SJSA1 (cell line): Measurements from ENCODE around the gene ARHGEF1. TPM values are rescaled to one million over a fixed set of nuclear protein-coding genes. Genes with fewer than 3 reads are reported as not detected.
"Not testable (repeated sequence)": the region's sequence is repeated elsewhere in the genome, so short reads cannot be mapped to it uniquely, and the experiment has no call there.

Source experiments
- DNase-seq, 2 experiments: peaks; one replicate each; pipeline ENCODE4 v3.0.0-alpha.2; 2015 to 2020; ENCODE audit warnings: low spot score in 2 of 2, low read depth in 1 of 2
- H3K27ac ChIP-seq: fragments of 250-450 bp; sonication (Bioruptor Pico); 2 replicates; pipeline ENCODE4 v1.5.1; 2020; ENCODE audit warnings: mild to moderate bottlenecking, moderate library complexity
- H3K27me3 ChIP-seq: fragments of 250-450 bp; sonication (Bioruptor Pico); replicated peaks from 2 replicates; pipeline ENCODE4 v1.5.1; 2020; ENCODE audit warnings: mild to moderate bottlenecking, moderate library complexity
- H3K36me3 ChIP-seq: fragments of 250-450 bp; sonication (Bioruptor Pico); 2 replicates; pipeline ENCODE4 v1.5.1; 2020; ENCODE audit warnings: mild to moderate bottlenecking
- H3K4me1 ChIP-seq: fragments of 250-450 bp; sonication (Bioruptor Pico); replicated peaks from 2 replicates; pipeline ENCODE4 v1.6.1; 2021; ENCODE audit warnings: mild to moderate bottlenecking
- H3K4me3 ChIP-seq: fragments of 250-450 bp; sonication (Bioruptor Pico); 2 replicates; pipeline ENCODE4 v1.5.1; 2020; ENCODE audit warnings: mild to moderate bottlenecking
- H3K9me3 ChIP-seq: fragments of 250-450 bp; sonication (Bioruptor Pico); replicated peaks from 2 replicates; pipeline ENCODE4 v1.5.1; 2020; ENCODE audit warnings: mild to moderate bottlenecking
- total RNA-seq: library from RNA; depleted of rRNA; stranded (reverse); fragments of >200 nt; shearing (Covaris generic); gene quantifications from 2 replicates; pipeline ENCODE4 v1.2.3, GENCODE V29; 2014

ARHGEF1 gene
- total RNA-seq, 1 experiment from 2014 or later: 44.9 TPM

GRCh38 chr19:41936961-41937360 is 54.0 kb downstream of the ARHGEF1 start:
- Histone ChIP-seq H3K4me3 (no peak overlapping the region), H3K36me3 (no peaks in the 10 kb centered on the region), H3K4me1 (peaks cover 4% of the 10 kb centered on the region; the same call in 1 of the 2 replicates), H3K9me3 (no peaks in the 10 kb centered on the region), H3K27me3 (peaks cover 65% of the 10 kb centered on the region), H3K27ac (no peak overlapping the region)
- DNase-seq: no peak

- Histone ChIP-seq H3K4me3 (no peak overlapping the region), H3K36me3 (no peaks in the 10 kb centered on the region), H3K27ac (no peak overlapping the region), H3K27me3 (peaks cover 59% of the 10 kb centered on the region), H3K9me3 (no peaks in the 10 kb centered on the region), H3K4me1 (peaks cover 4% of the 10 kb centered on the region; the same call in 1 of the 2 replicates)
- DNase-seq: no peak
Observed at GRCh38 chr19:41937525-41938468, 54.8 kb downstream of the ARHGEF1 start.

- H3K9me3 ChIP-seq, H3K4me1 ChIP-seq, H3K4me3 ChIP-seq, H3K36me3 ChIP-seq, H3K27ac ChIP-seq, DNase-seq: not testable (repeated sequence)
- H3K27me3 ChIP-seq: peaks cover 49% of the 10 kb centered on the region
Observed at GRCh38 chr19:41939209-41939608, 56.2 kb downstream of the ARHGEF1 start.

GRCh38 chr19:41939861-41940730 is 57.1 kb downstream of the ARHGEF1 start:
- DNase-seq: no peak
- 0 out of 2 replicates have a peak overlapping the region, but pooled peaks have one; percentile 5 for H3K4me3 ChIP-seq
- H3K36me3 ChIP-seq: no peaks in the 10 kb centered on the region
- no peak overlapping the region for H3K27ac ChIP-seq
- H3K9me3 ChIP-seq: no peaks in the 10 kb centered on the region
- peaks cover 41% of the 10 kb centered on the region for H3K27me3 ChIP-seq
- H3K4me1 ChIP-seq: peaks cover 4% of the 10 kb centered on the region; the same call in 1 of the 2 replicates

- H3K27me3 ChIP-seq: peaks cover 36% of the 10 kb centered on the region
- peaks cover 4% of the 10 kb centered on the region; the same call in 1 of the 2 replicates for H3K4me1 ChIP-seq
- 0 out of 2 replicates have a peak overlapping the region, but pooled peaks have one; percentile 5 for H3K4me3 ChIP-seq
- no peak overlapping the region for H3K27ac ChIP-seq
- DNase-seq: no peak
- no peaks in the 10 kb centered on the region for H3K9me3 ChIP-seq
- no peaks in the 10 kb centered on the region for H3K36me3 ChIP-seq
Observed at GRCh38 chr19:41940731-41941409, 57.9 kb downstream of the ARHGEF1 start.

GRCh38 chr19:41941410-41942202 is 58.6 kb downstream of the ARHGEF1 start:
- H3K27ac ChIP-seq: no peak overlapping the region
- no peak for DNase-seq
- no peaks in the 10 kb centered on the region for H3K36me3 ChIP-seq
- H3K4me1 ChIP-seq: peaks cover 4% of the 10 kb centered on the region; the same call in 1 of the 2 replicates
- H3K4me3 ChIP-seq: no peak overlapping the region
- H3K9me3 ChIP-seq: no peaks in the 10 kb centered on the region
- peaks cover 29% of the 10 kb centered on the region for H3K27me3 ChIP-seq

GRCh38 chr19:41944336-41944735 is 61.4 kb downstream of the ARHGEF1 start:
- no peaks in the 10 kb centered on the region for H3K9me3 ChIP-seq
- H3K27me3 ChIP-seq: peaks cover 21% of the 10 kb centered on the region
- H3K4me3 ChIP-seq: no peak overlapping the region
- H3K27ac ChIP-seq: no peak overlapping the region
- no peak for DNase-seq
- no peaks in the 10 kb centered on the region for H3K36me3 ChIP-seq
- peaks cover 4% of the 10 kb centered on the region; the same call in 1 of the 2 replicates for H3K4me1 ChIP-seq

GRCh38 chr19:41945135-41945766 is 62.3 kb downstream of the ARHGEF1 start:
- no peaks in the 10 kb centered on the region for H3K36me3 ChIP-seq
- no peak overlapping the region for H3K27ac ChIP-seq
- H3K4me1 ChIP-seq: peaks cover 4% of the 10 kb centered on the region; the same call in 1 of the 2 replicates
- no peak for DNase-seq
- no peak overlapping the region for H3K4me3 ChIP-seq
- peaks cover 17% of the 10 kb centered on the region for H3K27me3 ChIP-seq
- no peaks in the 10 kb centered on the region for H3K9me3 ChIP-seq

GRCh38 chr19:41947091-41947490 is 64.1 kb downstream of the ARHGEF1 start:
- H3K4me3 ChIP-seq: no peak overlapping the region
- no peak for DNase-seq
- no peaks in the 10 kb centered on the region for H3K36me3 ChIP-seq
- no peaks in the 10 kb centered on the region for H3K4me1 ChIP-seq
- no peaks in the 10 kb centered on the region for H3K9me3 ChIP-seq
- H3K27me3 ChIP-seq: 0 out of 2 replicates have a peak, but pooled peaks cover 2% of the 10 kb centered on the region
- H3K27ac ChIP-seq: no peak overlapping the region

GRCh38 chr19:41951686-41952172 is 68.7 kb downstream of the ARHGEF1 start:
- Histone ChIP-seq H3K9me3 (no peaks in the 10 kb centered on the region), H3K36me3 (no peaks in the 10 kb centered on the region), H3K4me3 (no peak overlapping the region), H3K27ac (no peak overlapping the region), H3K4me1 (no peaks in the 10 kb centered on the region), H3K27me3 (no peaks in the 10 kb centered on the region)
- peak; percentile 63 to 80 for DNase-seq

- DNase-seq: no peak
- Histone ChIP-seq H3K4me3 (no peak overlapping the region), H3K9me3 (no peaks in the 10 kb centered on the region)
Observed at GRCh38 chr19:41955521-41955920, 72.5 kb downstream of the ARHGEF1 start.

GRCh38 chr19:41956621-41957020 is 73.6 kb downstream of the ARHGEF1 start:
- no peaks in the 10 kb centered on the region for H3K9me3 ChIP-seq
- no peak for DNase-seq
- H3K4me3 ChIP-seq: no peak overlapping the region
- no peaks in the 10 kb centered on the region for H3K27me3 ChIP-seq
- H3K27ac ChIP-seq: no peak overlapping the region
- peaks cover 9% of the 10 kb centered on the region for H3K4me1 ChIP-seq
- no peaks in the 10 kb centered on the region for H3K36me3 ChIP-seq

More at GRCh38 chr19:41955521-41955920, 72.5 kb downstream of the ARHGEF1 start:
- no peak overlapping the region for H3K27ac ChIP-seq
- no peaks in the 10 kb centered on the region for H3K36me3 ChIP-seq
- H3K27me3 ChIP-seq: no peaks in the 10 kb centered on the region
- peaks cover 9% of the 10 kb centered on the region for H3K4me1 ChIP-seq
